Bronchial smooth muscle cell (primary cell): Measurements from ENCODE around the gene ESYT3. TPM values are rescaled to one million over a fixed set of nuclear protein-coding genes. Genes with fewer than 3 reads are reported as not detected.

Experiments used
- total RNA-seq: library from RNA; depleted of rRNA; stranded (reverse); fragments of >200 nt; gene quantifications from 2 replicates; pipeline ENCODE4 v1.2.1, GENCODE V29; 2014

The ESYT3 gene, protein sequence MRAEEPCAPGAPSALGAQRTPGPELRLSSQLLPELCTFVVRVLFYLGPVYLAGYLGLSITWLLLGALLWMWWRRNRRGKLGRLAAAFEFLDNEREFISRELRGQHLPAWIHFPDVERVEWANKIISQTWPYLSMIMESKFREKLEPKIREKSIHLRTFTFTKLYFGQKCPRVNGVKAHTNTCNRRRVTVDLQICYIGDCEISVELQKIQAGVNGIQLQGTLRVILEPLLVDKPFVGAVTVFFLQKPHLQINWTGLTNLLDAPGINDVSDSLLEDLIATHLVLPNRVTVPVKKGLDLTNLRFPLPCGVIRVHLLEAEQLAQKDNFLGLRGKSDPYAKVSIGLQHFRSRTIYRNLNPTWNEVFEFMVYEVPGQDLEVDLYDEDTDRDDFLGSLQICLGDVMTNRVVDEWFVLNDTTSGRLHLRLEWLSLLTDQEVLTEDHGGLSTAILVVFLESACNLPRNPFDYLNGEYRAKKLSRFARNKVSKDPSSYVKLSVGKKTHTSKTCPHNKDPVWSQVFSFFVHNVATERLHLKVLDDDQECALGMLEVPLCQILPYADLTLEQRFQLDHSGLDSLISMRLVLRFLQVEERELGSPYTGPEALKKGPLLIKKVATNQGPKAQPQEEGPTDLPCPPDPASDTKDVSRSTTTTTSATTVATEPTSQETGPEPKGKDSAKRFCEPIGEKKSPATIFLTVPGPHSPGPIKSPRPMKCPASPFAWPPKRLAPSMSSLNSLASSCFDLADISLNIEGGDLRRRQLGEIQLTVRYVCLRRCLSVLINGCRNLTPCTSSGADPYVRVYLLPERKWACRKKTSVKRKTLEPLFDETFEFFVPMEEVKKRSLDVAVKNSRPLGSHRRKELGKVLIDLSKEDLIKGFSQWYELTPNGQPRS
- 0.16 TPM in 1 of 2 replicates, not detected in the other for total RNA-seq

DNA sequence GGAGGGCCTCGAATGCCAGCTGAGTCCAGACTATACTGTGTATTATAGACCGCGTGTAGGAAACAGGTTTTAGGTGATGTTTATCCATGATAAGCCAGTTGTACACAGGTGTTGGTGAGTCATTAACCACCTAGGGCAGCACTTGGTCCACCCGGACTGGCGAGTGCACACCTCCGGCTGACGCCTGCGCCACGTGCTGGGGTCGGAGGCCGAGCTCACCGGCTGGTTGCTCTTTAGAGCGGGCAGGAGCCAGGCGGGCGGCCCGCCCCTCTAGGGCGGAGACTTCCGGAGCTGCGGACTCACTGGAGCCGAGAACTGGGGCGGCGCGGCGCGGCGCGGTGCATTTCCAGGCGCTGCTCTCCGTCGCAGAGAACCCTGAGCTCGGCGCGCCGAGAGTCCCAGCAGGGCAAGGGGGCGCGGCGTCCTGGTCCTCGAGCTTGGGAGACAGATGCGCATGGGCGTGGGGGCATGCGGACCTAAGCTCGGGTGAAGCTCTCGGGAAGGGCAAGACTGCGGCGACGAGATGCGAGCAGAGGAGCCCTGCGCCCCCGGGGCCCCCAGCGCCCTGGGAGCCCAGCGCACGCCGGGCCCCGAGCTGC lies at the start of gene ESYT3:
Gene ESYT3, plus strand, starts transcription at position 341 of the 599 bp plus-strand sequence. Its CDS starts 183 bp downstream, at position 524.

Other genes starting within 250 kb of the ESYT3 start
- 30.4 and 48.8 TPM in 2 replicates for gene ARMC8, start 247.3 kb upstream of the ESYT3 start, total RNA-seq
- not detected in 2 replicates for gene NME9, start 104.8 kb upstream of the ESYT3 start, total RNA-seq
- gene MRAS, start 86.0 kb upstream of the ESYT3 start, total RNA-seq = 29.1 and 40.8 TPM in 2 replicates
- 23.8 and 26.3 TPM in 2 replicates for gene CEP70, start 159.6 kb downstream of the ESYT3 start, total RNA-seq
- 7.0 and 10.7 TPM in 2 replicates for gene FAIM, start 174.2 kb downstream of the ESYT3 start, total RNA-seq